SKM-1 (cell line): Measurements from ENCODE around the gene HOXB8.

Experiments
- DNase-seq: peaks from one replicate; lab custom pipeline; 2025; ENCODE audit not compliant: unreplicated experiment; lab: John Stamatoyannopoulos, UW

HOXB8 gene

GRCh38 chr17:48624544-48625494 lies 9.7 kb upstream of the HOXB8 start:
- DNase-seq: no peak

- no peak for DNase-seq
These were observed 9.0 kb upstream of the HOXB8 start for GRCh38 chr17:48624118-48624517.

GRCh38 chr17:48623583-48623982 lies 8.5 kb upstream of the HOXB8 start:
- DNase-seq: no peak

- DNase-seq: no peak
These were observed 7.8 kb upstream of the HOXB8 start for GRCh38 chr17:48622857-48623256.

GRCh38 chr17:48621410-48622392 lies 6.6 kb upstream of the HOXB8 start:
- no peak for DNase-seq

GRCh38 chr17:48620461-48621139 lies 5.5 kb upstream of the HOXB8 start:
- DNase-seq: no peak

- DNase-seq: no peak
These were observed 4.8 kb upstream of the HOXB8 start for GRCh38 chr17:48619826-48620449.

GRCh38 chr17:48618256-48618896 lies 3.3 kb upstream of the HOXB8 start:
- DNase-seq: peak; percentile 63

GRCh38 chr17:48617471-48618255 lies 2.6 kb upstream of the HOXB8 start:
- DNase-seq: no peak

- no peak for DNase-seq
These were observed 1.8 kb upstream of the HOXB8 start for GRCh38 chr17:48616717-48617470.

- no peak for DNase-seq
These were observed 1.0 kb upstream of the HOXB8 start for GRCh38 chr17:48615963-48616716.

- no peak for DNase-seq
These were observed 1.0 kb downstream of the HOXB8 start for GRCh38 chr17:48613862-48614694.

- no peak for DNase-seq
These were observed 2.0 kb downstream of the HOXB8 start for GRCh38 chr17:48612854-48613691.

GRCh38 chr17:48612456-48612853 lies 2.6 kb downstream of the HOXB8 start:
- no peak for DNase-seq

- no peak for DNase-seq
These were observed 3.2 kb downstream of the HOXB8 start for GRCh38 chr17:48611681-48612455.
